GM23338 (cell line): ENCODE results near the gene FAM47B. TPM values are rescaled to one million over a fixed set of nuclear protein-coding genes. Genes with fewer than 3 reads are reported as not detected.

Source experiments
- ATAC-seq: fragments of 200-7000 bp; cut with Tn5 transposase; 3 replicates; pipeline ENCODE4 v1.9.1; 2020
- DNase-seq: peaks from one replicate; pipeline ENCODE4 v3.0.0-alpha.2; 2015; ENCODE audit warnings: low spot score
- H2AFZ ChIP-seq: fragments of 200-600 bp; sonication (generic); 2 replicates; pipeline ENCODE4 v1.8.0; 2016; ENCODE audit warnings: antibody characterized with exemption, mild to moderate bottlenecking, moderate library complexity
- H3F3A ChIP-seq: fragments of 200-600 bp; sonication (generic); replicated peaks from 2 replicates; pipeline ENCODE4 v1.8.0; 2017; ENCODE audit warnings: antibody characterized with exemption, mixed run types, low read depth
- H3K27ac ChIP-seq: fragments of 200-600 bp; sonication (generic); 2 replicates; pipeline ENCODE4 v1.6.1; 2016; ENCODE audit warnings: low read depth
- H3K27me3 ChIP-seq: fragments of 200-600 bp; sonication (generic); 2 replicates; pipeline ENCODE4 v1.8.0; 2016; ENCODE audit warnings: mild to moderate bottlenecking, mixed run types, moderate library complexity; ENCODE audit not compliant: insufficient read depth
- H3K36me3 ChIP-seq: fragments of 200-600 bp; sonication (generic); 2 replicates; pipeline ENCODE4 v1.8.0; 2016; ENCODE audit warnings: mild to moderate bottlenecking; ENCODE audit not compliant: insufficient read depth
- H3K4me1 ChIP-seq: fragments of 200-600 bp; sonication (generic); 2 replicates; pipeline ENCODE4 v1.8.0; 2016; ENCODE audit warnings: mild to moderate bottlenecking, moderate library complexity; ENCODE audit not compliant: insufficient read depth
- H3K4me2 ChIP-seq: fragments of 200-600 bp; sonication (generic); 2 replicates; pipeline ENCODE4 v1.7.1; 2017; ENCODE audit warnings: mixed run types
- H3K4me3 ChIP-seq: fragments of 200-600 bp; sonication (generic); 2 replicates; pipeline ENCODE4 v1.6.1; 2016; ENCODE audit warnings: mixed run types
- H3K79me2 ChIP-seq: fragments of 200-600 bp; sonication (generic); replicated peaks from 2 replicates; pipeline ENCODE4 v1.8.0; 2017; ENCODE audit warnings: mild to moderate bottlenecking; ENCODE audit not compliant: insufficient read depth
- H3K9me2 ChIP-seq: fragments of 200-600 bp; sonication (generic); 2 replicates; pipeline ENCODE4 v1.8.0; 2017; ENCODE audit not compliant: insufficient read depth
- H4K20me1 ChIP-seq: fragments of 200-600 bp; sonication (generic); replicated peaks from 2 replicates; pipeline ENCODE4 v1.8.0; 2017; ENCODE audit warnings: mild to moderate bottlenecking; ENCODE audit not compliant: insufficient read depth
- H3K27ac Mint-ChIP-seq: 2 replicates; pipeline ENCODE4 v1.8.0; 2020; ENCODE audit warnings: inconsistent platforms, mild to moderate bottlenecking, moderate library complexity, mixed read lengths
- H3K27me3 Mint-ChIP-seq: 3 replicates; pipeline ENCODE4 v1.8.0; 2022; ENCODE audit warnings: low read depth, mild to moderate bottlenecking, moderate library complexity, mixed read lengths, inconsistent platforms; ENCODE audit not compliant: insufficient read depth, poor library complexity
- H3K36me3 Mint-ChIP-seq: 3 replicates; pipeline ENCODE4 v1.8.0; 2021; ENCODE audit warnings: low read depth, mild to moderate bottlenecking, inconsistent platforms, moderate library complexity, mixed read lengths
- H3K4me1 Mint-ChIP-seq: 3 replicates; pipeline ENCODE4 v1.8.0; 2020; ENCODE audit warnings: mild to moderate bottlenecking, inconsistent platforms, mixed read lengths
- H3K4me3 Mint-ChIP-seq: 3 replicates; pipeline ENCODE4 v1.8.0; 2021; ENCODE audit warnings: moderate library complexity, mild to moderate bottlenecking, inconsistent platforms, mixed read lengths
- H3K9me3 Mint-ChIP-seq: 3 replicates; pipeline ENCODE4 v1.8.0; 2020; ENCODE audit warnings: moderate library complexity, mild to moderate bottlenecking, inconsistent platforms, mixed read lengths
- CREB1 ChIP-seq: fragments of 250-450 bp; sonication (Bioruptor Pico); IDR thresholded peaks from 2 replicates; pipeline ENCODE4 v1.5.0; 2020; ENCODE audit warnings: low read depth, mild to moderate bottlenecking, moderate library complexity
- EZH2phosphoT487 ChIP-seq: fragments of 200-600 bp; sonication (generic); IDR thresholded peaks from one replicate; pipeline ENCODE4 v1.8.1; 2018; ENCODE audit warnings: antibody characterized with exemption; ENCODE audit not compliant: unreplicated experiment
- STAT1 ChIP-seq: IDR thresholded peaks from one replicate; pipeline ENCODE4 v1.6.1; 2016; ENCODE audit warnings: antibody characterized with exemption; ENCODE audit not compliant: unreplicated experiment
- polyA plus RNA-seq: library from polyadenylated mRNA; unstranded; fragments of >200 nt; fragmentation: Nextera tagmentation; extraction: Ambion mirVana; gene quantifications from 2 replicates; pipeline ENCODE4 v1.2.1, GENCODE V29; 2016
- total RNA-seq: library from RNA; depleted of rRNA; stranded (reverse); fragments of >200 nt; shearing (Covaris generic); gene quantifications from 2 replicates; pipeline ENCODE4 v1.2.3, GENCODE V29; 2014
- TF ChIP-seq, protein P1 (sequence below): IDR thresholded peaks from one replicate; pipeline ENCODE4 v1.6.1; 2018; ENCODE audit warnings: antibody characterized with exemption; ENCODE audit not compliant: unreplicated experiment
- TF ChIP-seq, protein P2 (sequence below): fragments of 250-450 bp; sonication (Bioruptor Pico); IDR thresholded peaks from 2 replicates; pipeline ENCODE4 v1.5.0; 2020; ENCODE audit warnings: mild to moderate bottlenecking, moderate library complexity

FAM47B gene
- total and polyA plus RNA-seq, 2 experiments from 2014 or later: not detected

DNA sequence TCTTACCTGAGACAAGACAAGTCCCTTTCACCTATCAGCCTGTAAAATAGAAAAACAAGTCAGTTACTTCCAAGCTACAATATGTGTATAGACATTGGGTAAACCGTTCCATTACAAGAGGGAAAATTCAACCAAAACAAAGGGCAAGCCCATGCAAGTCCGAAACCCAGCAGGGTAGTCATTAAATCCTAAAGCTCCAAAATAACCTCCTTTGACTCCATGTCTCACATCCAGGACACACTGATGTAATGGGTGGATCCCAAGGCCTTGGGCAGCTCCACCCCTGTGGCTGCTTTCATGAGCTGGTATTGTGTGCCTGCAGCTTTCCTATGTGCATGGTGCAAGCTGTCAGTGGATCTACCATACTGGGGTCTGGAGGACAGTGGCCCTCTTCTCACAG lies 14.7 kb upstream of the FAM47B start (continued):
- TF ChIP-seq, protein P1, sequence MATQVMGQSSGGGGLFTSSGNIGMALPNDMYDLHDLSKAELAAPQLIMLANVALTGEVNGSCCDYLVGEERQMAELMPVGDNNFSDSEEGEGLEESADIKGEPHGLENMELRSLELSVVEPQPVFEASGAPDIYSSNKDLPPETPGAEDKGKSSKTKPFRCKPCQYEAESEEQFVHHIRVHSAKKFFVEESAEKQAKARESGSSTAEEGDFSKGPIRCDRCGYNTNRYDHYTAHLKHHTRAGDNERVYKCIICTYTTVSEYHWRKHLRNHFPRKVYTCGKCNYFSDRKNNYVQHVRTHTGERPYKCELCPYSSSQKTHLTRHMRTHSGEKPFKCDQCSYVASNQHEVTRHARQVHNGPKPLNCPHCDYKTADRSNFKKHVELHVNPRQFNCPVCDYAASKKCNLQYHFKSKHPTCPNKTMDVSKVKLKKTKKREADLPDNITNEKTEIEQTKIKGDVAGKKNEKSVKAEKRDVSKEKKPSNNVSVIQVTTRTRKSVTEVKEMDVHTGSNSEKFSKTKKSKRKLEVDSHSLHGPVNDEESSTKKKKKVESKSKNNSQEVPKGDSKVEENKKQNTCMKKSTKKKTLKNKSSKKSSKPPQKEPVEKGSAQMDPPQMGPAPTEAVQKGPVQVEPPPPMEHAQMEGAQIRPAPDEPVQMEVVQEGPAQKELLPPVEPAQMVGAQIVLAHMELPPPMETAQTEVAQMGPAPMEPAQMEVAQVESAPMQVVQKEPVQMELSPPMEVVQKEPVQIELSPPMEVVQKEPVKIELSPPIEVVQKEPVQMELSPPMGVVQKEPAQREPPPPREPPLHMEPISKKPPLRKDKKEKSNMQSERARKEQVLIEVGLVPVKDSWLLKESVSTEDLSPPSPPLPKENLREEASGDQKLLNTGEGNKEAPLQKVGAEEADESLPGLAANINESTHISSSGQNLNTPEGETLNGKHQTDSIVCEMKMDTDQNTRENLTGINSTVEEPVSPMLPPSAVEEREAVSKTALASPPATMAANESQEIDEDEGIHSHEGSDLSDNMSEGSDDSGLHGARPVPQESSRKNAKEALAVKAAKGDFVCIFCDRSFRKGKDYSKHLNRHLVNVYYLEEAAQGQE: no peak
- TF ChIP-seq EZH2phosphoT487: no peak
- TF ChIP-seq STAT1: no peak

DNA sequence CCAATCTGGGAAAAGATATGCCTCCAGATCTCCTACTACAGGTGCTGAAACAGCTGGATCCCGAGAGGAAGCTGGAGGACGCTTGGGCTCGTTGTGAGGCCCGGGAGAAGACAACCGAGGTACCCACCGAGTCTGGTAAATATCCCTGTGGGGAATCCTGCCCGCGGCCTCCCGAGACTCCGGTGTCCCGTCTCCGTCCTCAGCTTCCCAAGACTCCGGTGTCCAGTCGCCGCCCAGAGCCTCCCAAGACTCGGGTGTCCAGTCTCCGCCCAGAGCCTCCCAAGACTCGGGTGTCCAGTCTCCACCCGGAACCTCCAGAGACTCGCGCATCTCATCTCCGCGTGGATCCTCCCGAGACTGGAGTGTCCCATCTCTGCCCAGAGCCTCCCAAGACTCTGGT lies 639 bp downstream of the FAM47B start:
- H3K9me3 Mint-ChIP-seq: peaks cover 2% of the 10 kb centered on the region; the same call in 1 of the 3 replicates
- H3K36me3 ChIP-seq: no peaks in the 10 kb centered on the region

More for the DNA sequence above, 639 bp downstream of the FAM47B start:
- Histone ChIP-seq H2AFZ (no peak overlapping the region), H3K4me2 (no peak overlapping the region), H3K4me3 (no peak overlapping the region), H3K79me2 (no peaks in the 10 kb centered on the region), H3K4me1 (no peaks in the 10 kb centered on the region), H3K27ac (no peak overlapping the region), H3F3A (no peaks in the 10 kb centered on the region), H3K9me2 (no peaks in the 10 kb centered on the region), H4K20me1 (no peaks in the 10 kb centered on the region), H3K27me3 (no peaks in the 10 kb centered on the region)
- no peak for ATAC-seq
- no peaks in the 10 kb centered on the region for H3K4me1 Mint-ChIP-seq
- H3K4me3 Mint-ChIP-seq: no peak overlapping the region
- H3K27me3 Mint-ChIP-seq: no peaks in the 10 kb centered on the region
- DNase-seq: no peak
- TF ChIP-seq STAT1: no peak
- TF ChIP-seq CREB1 (CRISPR knock-in tag): no peak
- TF ChIP-seq, protein P2, sequence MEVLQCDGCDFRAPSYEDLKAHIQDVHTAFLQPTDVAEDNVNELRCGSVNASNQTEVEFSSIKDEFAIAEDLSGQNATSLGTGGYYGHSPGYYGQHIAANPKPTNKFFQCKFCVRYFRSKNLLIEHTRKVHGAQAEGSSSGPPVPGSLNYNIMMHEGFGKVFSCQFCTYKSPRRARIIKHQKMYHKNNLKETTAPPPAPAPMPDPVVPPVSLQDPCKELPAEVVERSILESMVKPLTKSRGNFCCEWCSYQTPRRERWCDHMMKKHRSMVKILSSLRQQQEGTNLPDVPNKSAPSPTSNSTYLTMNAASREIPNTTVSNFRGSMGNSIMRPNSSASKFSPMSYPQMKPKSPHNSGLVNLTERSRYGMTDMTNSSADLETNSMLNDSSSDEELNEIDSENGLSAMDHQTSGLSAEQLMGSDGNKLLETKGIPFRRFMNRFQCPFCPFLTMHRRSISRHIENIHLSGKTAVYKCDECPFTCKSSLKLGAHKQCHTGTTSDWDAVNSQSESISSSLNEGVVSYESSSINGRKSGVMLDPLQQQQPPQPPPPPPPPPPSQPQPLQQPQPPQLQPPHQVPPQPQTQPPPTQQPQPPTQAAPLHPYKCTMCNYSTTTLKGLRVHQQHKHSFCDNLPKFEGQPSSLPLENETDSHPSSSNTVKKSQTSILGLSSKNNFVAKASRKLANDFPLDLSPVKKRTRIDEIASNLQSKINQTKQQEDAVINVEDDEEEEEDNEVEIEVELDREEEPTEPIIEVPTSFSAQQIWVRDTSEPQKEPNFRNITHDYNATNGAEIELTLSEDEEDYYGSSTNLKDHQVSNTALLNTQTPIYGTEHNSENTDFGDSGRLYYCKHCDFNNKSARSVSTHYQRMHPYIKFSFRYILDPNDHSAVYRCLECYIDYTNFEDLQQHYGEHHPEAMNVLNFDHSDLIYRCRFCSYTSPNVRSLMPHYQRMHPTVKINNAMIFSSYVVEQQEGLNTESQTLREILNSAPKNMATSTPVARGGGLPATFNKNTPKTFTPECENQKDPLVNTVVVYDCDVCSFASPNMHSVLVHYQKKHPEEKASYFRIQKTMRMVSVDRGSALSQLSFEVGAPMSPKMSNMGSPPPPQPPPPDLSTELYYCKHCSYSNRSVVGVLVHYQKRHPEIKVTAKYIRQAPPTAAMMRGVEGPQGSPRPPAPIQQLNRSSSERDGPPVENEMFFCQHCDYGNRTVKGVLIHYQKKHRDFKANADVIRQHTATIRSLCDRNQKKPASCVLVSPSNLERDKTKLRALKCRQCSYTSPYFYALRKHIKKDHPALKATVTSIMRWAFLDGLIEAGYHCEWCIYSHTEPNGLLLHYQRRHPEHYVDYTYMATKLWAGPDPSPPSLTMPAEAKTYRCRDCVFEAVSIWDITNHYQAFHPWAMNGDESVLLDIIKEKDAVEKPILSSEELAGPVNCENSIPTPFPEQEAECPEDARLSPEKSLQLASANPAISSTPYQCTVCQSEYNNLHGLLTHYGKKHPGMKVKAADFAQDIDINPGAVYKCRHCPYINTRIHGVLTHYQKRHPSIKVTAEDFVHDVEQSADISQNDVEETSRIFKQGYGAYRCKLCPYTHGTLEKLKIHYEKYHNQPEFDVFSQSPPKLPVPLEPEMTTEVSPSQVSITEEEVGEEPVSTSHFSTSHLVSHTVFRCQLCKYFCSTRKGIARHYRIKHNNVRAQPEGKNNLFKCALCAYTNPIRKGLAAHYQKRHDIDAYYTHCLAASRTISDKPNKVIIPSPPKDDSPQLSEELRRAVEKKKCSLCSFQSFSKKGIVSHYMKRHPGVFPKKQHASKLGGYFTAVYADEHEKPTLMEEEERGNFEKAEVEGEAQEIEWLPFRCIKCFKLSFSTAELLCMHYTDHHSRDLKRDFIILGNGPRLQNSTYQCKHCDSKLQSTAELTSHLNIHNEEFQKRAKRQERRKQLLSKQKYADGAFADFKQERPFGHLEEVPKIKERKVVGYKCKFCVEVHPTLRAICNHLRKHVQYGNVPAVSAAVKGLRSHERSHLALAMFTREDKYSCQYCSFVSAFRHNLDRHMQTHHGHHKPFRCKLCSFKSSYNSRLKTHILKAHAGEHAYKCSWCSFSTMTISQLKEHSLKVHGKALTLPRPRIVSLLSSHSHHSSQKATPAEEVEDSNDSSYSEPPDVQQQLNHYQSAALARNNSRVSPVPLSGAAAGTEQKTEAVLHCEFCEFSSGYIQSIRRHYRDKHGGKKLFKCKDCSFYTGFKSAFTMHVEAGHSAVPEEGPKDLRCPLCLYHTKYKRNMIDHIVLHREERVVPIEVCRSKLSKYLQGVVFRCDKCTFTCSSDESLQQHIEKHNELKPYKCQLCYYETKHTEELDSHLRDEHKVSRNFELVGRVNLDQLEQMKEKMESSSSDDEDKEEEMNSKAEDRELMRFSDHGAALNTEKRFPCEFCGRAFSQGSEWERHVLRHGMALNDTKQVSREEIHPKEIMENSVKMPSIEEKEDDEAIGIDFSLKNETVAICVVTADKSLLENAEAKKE (CRISPR knock-in tag): no peak
- no peak overlapping the region for H3K27ac Mint-ChIP-seq
- H3K36me3 Mint-ChIP-seq: no peaks in the 10 kb centered on the region
